ENCODE results near the gene WDR7. TPM values are rescaled to one million over a fixed set of nuclear protein-coding genes. Genes with fewer than 3 reads are reported as not detected.

WDR7 gene
- polyA plus RNA-seq, 2 of the 4 experiments (the other 2 are of a cell fraction), result 4.2 to 7.0 TPM

- H3K4me2 ChIP-seq, result no peak overlapping the region
- FAIRE-seq (no peak), DNase-seq (ENCODE audit: low read depth in 1 of 2, low spot score in 1 of 2) (no peak), ATAC-seq (no peak)
- no peak overlapping the region for H3K27ac ChIP-seq
- TF ChIP-seq FOSB (CRISPR knock-in tag; IDR thresholded peaks at IDR 0.05) (no peak), ZC3H11A (IDR thresholded peaks at IDR 0.05) (no peak), POLR2AphosphoS2 (conservative IDR thresholded peaks at IDR 0.05; ENCODE audit: low read length) (no peak), CBX8 (IDR thresholded peaks at IDR 0.05) (no peak), EHF (CRISPR knock-in tag; IDR thresholded peaks at IDR 0.05) (no peak), NR3C1 (IDR thresholded peaks at IDR 0.05) (no peak), TP53 (CRISPR knock-in tag; IDR thresholded peaks at IDR 0.05) (no peak), SMC3 (IDR thresholded peaks at IDR 0.05) (no peak), ZNF302 (CRISPR knock-in tag; IDR thresholded peaks at IDR 0.05) (no peak), RCOR1 (IDR thresholded peaks at IDR 0.05; ENCODE audit: low read depth, low read length) (no peak), SREBF2 (IDR thresholded peaks at IDR 0.05) (no peak)
- POLR2A ChIA-PET, result no interaction called here
- H3K4me3 ChIP-seq, result no peak overlapping the region
- no peaks in the 10 kb centered on the region for H3K4me1 ChIP-seq
- H3K9me3 ChIP-seq, result no peaks in the 10 kb centered on the region
- 91% methylated on average over 2 of the region's 2 CpGs for WGBS (ENCODE audit: missing lambda C conversion rate)
- CTCF ChIA-PET, result no interaction called here
Observed at GRCh38 chr18:56973487-56973886, 322.3 kb downstream of the WDR7 start.

GRCh38 chr18:56974141-56974540, 323.0 kb downstream of the WDR7 start:
- POLR2A ChIA-PET, result no interaction called here
- FAIRE-seq, result no peak
- 100% methylated on average over 1 of the region's 1 CpG for WGBS (ENCODE audit: missing lambda C conversion rate)

More at GRCh38 chr18:56974141-56974540, 323.0 kb downstream of the WDR7 start:
- no peak for ATAC-seq
- no peak overlapping the region for H3K4me3 ChIP-seq
- H3K4me1 ChIP-seq, result no peaks in the 10 kb centered on the region
- no peak for TF ChIP-seq NPAS2 (CRISPR knock-in tag; IDR thresholded peaks at IDR 0.05; ENCODE audit: borderline replicate concordance)
- TF ChIP-seq BHLHE40 (IDR thresholded peaks at IDR 0.05; ENCODE audit: low read depth, low read length), result no peak
- TF ChIP-seq CTCF (IDR thresholded peaks at IDR 0.05), result no peak
- TF ChIP-seq MAFK (IDR thresholded peaks at IDR 0.05; ENCODE audit: partially characterized antibody), result no peak
- TF ChIP-seq ATOH8 (CRISPR knock-in tag; IDR thresholded peaks at IDR 0.05; ENCODE audit: low read depth), result no peak
- TF ChIP-seq ELK1 (IDR thresholded peaks at IDR 0.05; ENCODE audit: low read depth, low read length), result no peak
- TF ChIP-seq JUN (IDR thresholded peaks at IDR 0.05), result no peak
- no peak for TF ChIP-seq HMGXB4 (CRISPR knock-in tag; IDR thresholded peaks at IDR 0.05; ENCODE audit: borderline replicate concordance)
- TF ChIP-seq RFX5 (IDR thresholded peaks at IDR 0.05), result no peak
- TF ChIP-seq FOXS1 (CRISPR knock-in tag; IDR thresholded peaks at IDR 0.05), result no peak
- TF ChIP-seq POLR2A (IDR thresholded peaks at IDR 0.05; ENCODE audit: low read length), result no peak
- no peak for TF ChIP-seq PBX3 (IDR thresholded peaks at IDR 0.05)
- no peak for TF ChIP-seq ZSCAN20 (CRISPR knock-in tag; IDR thresholded peaks at IDR 0.05)
- no peak for TF ChIP-seq KDM5A (IDR thresholded peaks at IDR 0.05)
- no peak for TF ChIP-seq CHD2 (IDR thresholded peaks at IDR 0.05; ENCODE audit: low read length, partially characterized antibody)
- TF ChIP-seq CHD4 (IDR thresholded peaks at IDR 0.05; ENCODE audit: borderline replicate concordance), result no peak
- no peak for TF ChIP-seq REST (IDR thresholded peaks at IDR 0.05)
- TF ChIP-seq USF2 (IDR thresholded peaks at IDR 0.05), result no peak
- H3K9me3 ChIP-seq, result no peaks in the 10 kb centered on the region
- CTCF ChIA-PET, result no interaction called here
- H3K4me2 ChIP-seq, result no peak overlapping the region
- DNase-seq (ENCODE audit: low read depth in 1 of 2, low spot score in 1 of 2), result no peak
- no peak overlapping the region for H3K27ac ChIP-seq

All from A549 (cell line).